HEK293 (cell line): ENCODE results near the gene TCN1.

Source experiments
- CTCF ChIA-PET: fragments of 350-600 bp; formaldehyde crosslinking; extraction: SDS; loops from one replicate; lab custom pipeline; 2021; ENCODE audit warnings: antibody characterized with exemption; lab: Yijun Ruan, JAX
- POLR2A ChIA-PET: fragments of 300-600 bp; formaldehyde crosslinking; extraction: SDS; loops from one replicate; lab custom pipeline; 2020; ENCODE audit warnings: antibody characterized with exemption, inconsistent platforms; lab: Yijun Ruan, JAX
- H3K27ac ChIP-seq: fragments of 200-500 bp; sonication (Bioruptor generic); 2 replicates; pipeline ENCODE4 v1.5.1; 2014; ENCODE audit warnings: low read depth, low read length, control low read depth, inconsistent platforms; ENCODE audit errors: extremely low read depth
- H3K36me3 ChIP-seq, 2 experiments: fragments of 200-500 bp in 1 of 2; sonication (Bioruptor generic) in 1 of 2; 1 replicate in 1 of 2; 2 replicates in 1 of 2; pipeline ENCODE4 v1.5.1; 2014 to 2017; ENCODE audit warnings: inconsistent platforms in 2 of 2, low read length in 2 of 2; ENCODE audit not compliant: control insufficient read depth in 2 of 2, insufficient read depth in 1 of 2
- H3K4me1 ChIP-seq: fragments of 200-500 bp; sonication (Bioruptor generic); 2 replicates; pipeline ENCODE4 v1.5.1; 2014; ENCODE audit warnings: mild to moderate bottlenecking, low read length, inconsistent platforms; ENCODE audit not compliant: control insufficient read depth, insufficient read depth
- H3K4me3 ChIP-seq: 2 replicates; pipeline ENCODE4 v1.5.1; 2011; ENCODE audit warnings: low read depth, mild to moderate bottlenecking, control low read depth, low read length, moderate library complexity
- H3K9me3 ChIP-seq: fragments of 200-500 bp; sonication (Bioruptor generic); 2 replicates; pipeline ENCODE4 v1.5.1; 2014; ENCODE audit warnings: low read depth, low read length, inconsistent platforms; ENCODE audit not compliant: control insufficient read depth, insufficient read depth
- CTCF ChIP-seq: fragments of 450-650 bp; formaldehyde crosslinking; IDR thresholded peaks from 2 replicates; pipeline ENCODE4 v1.5.1; 2016; ENCODE audit warnings: missing biosample characterization, missing genetic modification characterization
- KLF1 ChIP-seq: fragments of 450-650 bp; formaldehyde crosslinking; IDR thresholded peaks from 2 replicates; pipeline ENCODE4 v1.5.1; 2016; ENCODE audit warnings: missing biosample characterization, missing genetic modification characterization
- KLF10 ChIP-seq: fragments of 450-650 bp; IDR thresholded peaks from 2 replicates; pipeline ENCODE4 v1.5.1; 2018; ENCODE audit warnings: missing biosample characterization, mild to moderate bottlenecking, missing genetic modification characterization
- SCRT2 ChIP-seq: fragments of 450-650 bp; formaldehyde crosslinking; IDR thresholded peaks from 2 replicates; pipeline ENCODE4 v1.5.1; 2016; ENCODE audit warnings: missing biosample characterization, missing genetic modification characterization
- TCF7L2 ChIP-seq: IDR thresholded peaks from 2 replicates; pipeline ENCODE4 v1.6.1; 2011; ENCODE audit warnings: low read depth, mild to moderate bottlenecking, inconsistent platforms, low read length, moderate library complexity, borderline replicate concordance
- WT1 ChIP-seq: fragments of 450-650 bp; formaldehyde crosslinking; IDR thresholded peaks from 2 replicates; pipeline ENCODE4 v1.5.1; 2016; ENCODE audit warnings: missing biosample characterization, missing genetic modification characterization
- YY1 ChIP-seq: fragments of 450-650 bp; formaldehyde crosslinking; IDR thresholded peaks from 2 replicates; pipeline ENCODE4 v1.5.1; 2018; ENCODE audit warnings: missing biosample characterization, missing genetic modification characterization
- ZFHX2 ChIP-seq: fragments of 450-650 bp; formaldehyde crosslinking; conservative IDR thresholded peaks from 2 replicates; pipeline ENCODE4 v1.5.1; 2016; ENCODE audit warnings: missing biosample characterization, missing genetic modification characterization
- ZNF112 ChIP-seq: fragments of 450-650 bp; formaldehyde crosslinking; IDR thresholded peaks from 2 replicates; pipeline ENCODE4 v1.5.0; 2017; ENCODE audit warnings: missing biosample characterization, missing genetic modification characterization
- ZNF138 ChIP-seq: fragments of 450-650 bp; formaldehyde crosslinking; IDR thresholded peaks from 2 replicates; pipeline ENCODE4 v1.5.1; 2016; ENCODE audit warnings: missing biosample characterization, missing genetic modification characterization, borderline replicate concordance
- ZNF148 ChIP-seq: fragments of 450-650 bp; formaldehyde crosslinking; IDR thresholded peaks from 2 replicates; pipeline ENCODE4 v1.5.0; 2017; ENCODE audit warnings: missing biosample characterization, missing genetic modification characterization, borderline replicate concordance
- ZNF214 ChIP-seq: fragments of 450-650 bp; formaldehyde crosslinking; IDR thresholded peaks from 2 replicates; pipeline ENCODE4 v1.5.1; 2017; ENCODE audit warnings: missing biosample characterization, mild to moderate bottlenecking, missing genetic modification characterization, borderline replicate concordance
- ZNF324 ChIP-seq: fragments of 450-650 bp; formaldehyde crosslinking; IDR thresholded peaks from 2 replicates; pipeline ENCODE4 v1.5.1; 2016; ENCODE audit warnings: missing biosample characterization, missing genetic modification characterization
- ZNF510 ChIP-seq: fragments of 450-650 bp; formaldehyde crosslinking; IDR thresholded peaks from 2 replicates; pipeline ENCODE4 v1.5.1; 2018; ENCODE audit warnings: mild to moderate bottlenecking, missing genetic modification characterization, missing biosample characterization; ENCODE audit not compliant: insufficient replicate concordance
- ZNF561 ChIP-seq: fragments of 450-650 bp; IDR thresholded peaks from 2 replicates; pipeline ENCODE4 v1.5.1; 2018; ENCODE audit warnings: missing biosample characterization, missing genetic modification characterization, borderline replicate concordance
- ZNF596 ChIP-seq: fragments of 450-650 bp; IDR thresholded peaks from 2 replicates; pipeline ENCODE4 v1.5.0; 2018; ENCODE audit warnings: missing biosample characterization, mild to moderate bottlenecking, missing genetic modification characterization, moderate library complexity
- ZNF600 ChIP-seq: fragments of 450-650 bp; formaldehyde crosslinking; IDR thresholded peaks from 2 replicates; pipeline ENCODE4 v1.5.1; 2016; ENCODE audit warnings: missing biosample characterization, missing genetic modification characterization
- ZNF660 ChIP-seq: fragments of 450-650 bp; IDR thresholded peaks from 2 replicates; pipeline ENCODE4 v1.5.1; 2018; ENCODE audit warnings: missing biosample characterization, mild to moderate bottlenecking, missing genetic modification characterization
- ZNF76 ChIP-seq: fragments of 450-650 bp; formaldehyde crosslinking; IDR thresholded peaks from 2 replicates; pipeline ENCODE4; 2016; ENCODE audit warnings: low read depth, missing biosample characterization, missing genetic modification characterization, borderline replicate concordance

The TCN1 gene

GRCh38 chr11:59810189-59810910 lies 55.9 kb downstream of the TCN1 start, which contains the start of gene MRPL16 (continued):
- TF ChIP-seq ZNF596 (no peak), ZFHX2 (0 out of 2 replicates have a peak, but pooled peaks have one; percentile 34), ZNF76 (tag by site-specific recombination) (peak; percentile 66; the same call in 1 of the 2 replicates), CTCF (tag by site-specific recombination) (peak; percentile 87), TCF7L2 (peak; percentile 76; the same call in 1 of the 2 replicates), ZNF112 (tag by site-specific recombination) (no peak), ZNF138 (tag by site-specific recombination) (no peak), ZNF600 (tag by site-specific recombination) (peak; percentile 32; the same call in 1 of the 2 replicates), ZNF660 (tag by site-specific recombination) (peak; percentile 95), ZNF510 (no peak), KLF1 (tag by site-specific recombination) (peak; percentile 78), YY1 (tag by site-specific recombination) (peak; percentile 43; the same call in 1 of the 2 replicates), ZNF324 (tag by site-specific recombination) (0 out of 2 replicates have a peak, but pooled peaks have one; percentile 62), ZNF561 (tag by site-specific recombination) (peak; percentile 65; the same call in 1 of the 2 replicates), ZNF214 (tag by site-specific recombination) (no peak), KLF10 (tag by site-specific recombination) (peak; percentile 46; the same call in 1 of the 2 replicates)
- TF ChIP-seq, all 188 proteins: peak for 51

- POLR2A ChIA-PET, result interaction anchor here (2.0 kb wide), 1 partner anchor 20 kb away, joined by 4 read pairs; no protein-coding TSS in a partner anchor
- H3K9me3 ChIP-seq, result no peaks in the 10 kb centered on the region
- peaks cover 4 to 62% of the 10 kb centered on the region in 2 experiments; a peak in 2 of 3 replicates for H3K36me3 ChIP-seq
Measured at GRCh38 chr11:59807047-59807610, 59.2 kb downstream of the TCN1 start.

More at GRCh38 chr11:59807047-59807610, 59.2 kb downstream of the TCN1 start:
- Histone ChIP-seq H3K4me1 (no peaks in the 10 kb centered on the region), H3K27ac (no peak overlapping the region), H3K4me3 (no peak overlapping the region)
- CTCF ChIA-PET, result interaction anchor here (0.6 to 4.0 kb wide), 3 partner anchors 24 to 1028 kb away, joined by 3 to 27 read pairs (median 8); partner anchors contain the start of gene STX3
- TF ChIP-seq ZNF148 (no peak), WT1 (tag by site-specific recombination) (no peak), SCRT2 (0 out of 2 replicates have a peak, but pooled peaks have one; percentile 13)
